ENCODE measurements around the gene CHSY1.
A peak's percentile ranks its signal among the peaks of the same experiment; 100 is the strongest.

Gene CHSY1

GRCh38 chr15:101277943-101278564 lies 26.2 kb upstream of the CHSY1 start:
- no peak for DNase-seq (ENCODE audit: insufficient read length, low spot score)
- TF ChIP-seq POLR2A (IDR thresholded peaks at IDR 0.05; ENCODE audit: low read depth, low read length), result no peak
- no peak for FAIRE-seq

DNA sequence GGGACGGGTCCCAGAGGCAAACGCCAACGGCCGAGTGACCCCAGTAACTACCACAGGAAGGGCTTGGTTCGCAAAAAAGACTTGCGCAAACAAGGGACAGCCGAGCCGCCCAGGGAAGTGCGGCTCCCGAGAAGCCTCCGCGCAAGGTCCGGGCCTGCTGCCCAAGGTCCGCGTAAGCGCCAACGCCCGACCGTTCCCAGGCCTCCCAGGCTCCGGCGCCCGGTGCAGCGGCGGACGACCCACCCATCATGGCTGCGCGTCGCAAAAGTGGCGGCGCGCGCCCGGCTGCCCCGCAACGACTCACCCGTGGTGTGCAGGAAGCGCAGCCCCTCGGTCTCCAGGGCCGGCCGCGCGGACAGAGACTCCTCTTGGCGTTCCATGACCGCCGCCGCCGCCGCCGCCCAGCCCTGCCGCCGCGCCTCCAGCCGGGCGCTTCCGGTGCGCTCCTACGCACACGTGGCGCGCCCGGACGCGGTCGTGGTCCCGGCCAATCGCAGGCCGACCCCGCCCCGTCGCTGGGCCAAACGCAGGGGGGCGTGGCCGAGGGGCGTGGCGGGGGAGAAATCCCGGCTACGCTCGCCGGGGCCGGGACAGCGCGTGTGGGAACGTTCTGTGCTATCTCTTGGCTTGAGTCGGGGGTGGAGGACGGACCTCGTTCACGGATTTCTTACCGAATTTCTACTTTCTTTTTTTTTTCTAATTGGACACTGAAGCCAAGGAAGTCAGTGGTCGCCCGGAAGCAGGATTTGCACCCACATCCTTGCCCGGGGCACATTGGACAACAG lies 25.4 kb upstream of the CHSY1 start, which contains the start of gene SELENOS:
SELENOS (minus strand) TSS at position 448 of the 785 bp plus-strand sequence; CDS start at position 380, 68 bp downstream.
- no peak for FAIRE-seq
- peak; percentile 60 for TF ChIP-seq POLR2A (IDR thresholded peaks at IDR 0.05; ENCODE audit: low read depth, low read length)

DNA sequence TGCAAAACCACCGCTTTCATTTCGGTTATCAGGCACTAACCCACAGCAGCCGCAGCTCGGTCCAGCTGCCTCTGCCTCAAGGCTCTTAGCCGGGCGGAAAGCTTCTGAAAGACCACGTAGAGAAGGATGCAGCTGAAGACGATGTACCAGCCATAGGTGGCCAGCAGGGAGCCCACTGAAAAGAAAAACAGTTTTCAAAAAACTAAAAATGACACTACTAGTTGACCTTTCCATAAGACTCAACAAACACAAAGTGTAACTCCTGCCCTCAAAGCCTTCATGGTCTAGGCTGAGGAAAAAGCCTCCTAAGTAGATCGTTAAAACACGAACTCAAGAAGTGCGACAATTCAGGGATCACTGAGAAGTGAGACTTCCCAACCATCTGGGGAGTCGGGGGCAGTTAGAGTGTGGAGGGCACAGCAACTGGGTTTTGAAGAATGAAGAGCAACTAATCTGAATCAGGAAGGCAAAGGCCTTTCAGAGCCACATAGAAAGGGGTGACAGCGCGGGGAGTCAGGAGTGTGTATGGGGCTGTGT lies 24.7 kb upstream of the CHSY1 start:
- no peak for DNase-seq (ENCODE audit: insufficient read length, low spot score)
- no peak for FAIRE-seq
- TF ChIP-seq POLR2A (IDR thresholded peaks at IDR 0.05; ENCODE audit: low read depth, low read length), result no peak

More for the DNA sequence above, 25.4 kb upstream of the CHSY1 start, which contains the start of gene SELENOS:
- DNase-seq (ENCODE audit: insufficient read length, low spot score), result peak; percentile 69

DNA sequence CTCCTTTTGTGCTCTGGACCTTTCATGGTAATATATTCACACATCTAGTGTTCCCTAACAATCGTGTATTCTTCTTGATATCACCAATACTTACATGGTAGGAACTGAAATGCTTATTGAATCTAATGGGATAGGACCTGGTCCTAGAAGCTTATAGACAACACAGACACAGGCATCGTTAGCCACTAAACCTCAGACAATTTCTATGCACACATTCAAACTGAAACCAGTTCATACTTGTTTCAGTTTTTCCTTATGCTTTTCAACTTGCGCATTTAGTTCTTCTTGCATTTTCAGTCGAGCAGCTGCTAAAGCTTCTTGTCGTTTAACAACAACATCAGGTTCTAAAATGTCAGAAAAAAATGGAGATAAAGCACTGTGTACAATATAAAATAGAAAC lies 23.2 kb upstream of the CHSY1 start:
- DNase-seq (ENCODE audit: insufficient read length, low spot score), result no peak
- TF ChIP-seq POLR2A (IDR thresholded peaks at IDR 0.05; ENCODE audit: low read depth, low read length), result no peak
- no peak for FAIRE-seq

DNA sequence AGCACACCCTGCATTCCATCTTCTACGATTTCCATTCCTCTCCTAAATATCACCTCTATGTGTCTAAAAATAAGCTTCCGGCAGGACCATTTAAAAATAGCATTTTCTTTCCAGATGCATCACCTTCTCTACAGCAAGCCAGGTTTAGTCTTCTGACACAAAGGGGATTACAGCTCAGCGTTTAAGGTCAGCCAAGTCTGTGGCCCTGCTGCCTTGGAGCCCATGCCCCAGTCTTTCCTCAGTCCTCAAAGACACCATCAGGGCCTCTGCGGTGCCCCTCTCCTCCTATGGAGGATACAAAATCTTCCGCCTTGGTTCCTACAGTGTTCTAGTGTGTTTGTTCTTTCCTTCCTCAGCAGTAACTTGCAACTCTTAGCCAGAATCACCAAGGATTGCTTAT lies 21.7 kb upstream of the CHSY1 start:
- no peak for DNase-seq (ENCODE audit: insufficient read length, low spot score)
- no peak for TF ChIP-seq POLR2A (IDR thresholded peaks at IDR 0.05; ENCODE audit: low read depth, low read length)
- FAIRE-seq, result no peak

- DNase-seq (ENCODE audit: insufficient read length, low spot score) (no peak), FAIRE-seq (no peak)
- no peak for TF ChIP-seq POLR2A (IDR thresholded peaks at IDR 0.05; ENCODE audit: low read depth, low read length)
Measured at GRCh38 chr15:101272584-101272983, 20.7 kb upstream of the CHSY1 start.

- DNase-seq (ENCODE audit: insufficient read length, low spot score) (no peak), FAIRE-seq (no peak)
- no peak for TF ChIP-seq POLR2A (IDR thresholded peaks at IDR 0.05; ENCODE audit: low read depth, low read length)
Measured at GRCh38 chr15:101269479-101270223, 17.8 kb upstream of the CHSY1 start.

DNA sequence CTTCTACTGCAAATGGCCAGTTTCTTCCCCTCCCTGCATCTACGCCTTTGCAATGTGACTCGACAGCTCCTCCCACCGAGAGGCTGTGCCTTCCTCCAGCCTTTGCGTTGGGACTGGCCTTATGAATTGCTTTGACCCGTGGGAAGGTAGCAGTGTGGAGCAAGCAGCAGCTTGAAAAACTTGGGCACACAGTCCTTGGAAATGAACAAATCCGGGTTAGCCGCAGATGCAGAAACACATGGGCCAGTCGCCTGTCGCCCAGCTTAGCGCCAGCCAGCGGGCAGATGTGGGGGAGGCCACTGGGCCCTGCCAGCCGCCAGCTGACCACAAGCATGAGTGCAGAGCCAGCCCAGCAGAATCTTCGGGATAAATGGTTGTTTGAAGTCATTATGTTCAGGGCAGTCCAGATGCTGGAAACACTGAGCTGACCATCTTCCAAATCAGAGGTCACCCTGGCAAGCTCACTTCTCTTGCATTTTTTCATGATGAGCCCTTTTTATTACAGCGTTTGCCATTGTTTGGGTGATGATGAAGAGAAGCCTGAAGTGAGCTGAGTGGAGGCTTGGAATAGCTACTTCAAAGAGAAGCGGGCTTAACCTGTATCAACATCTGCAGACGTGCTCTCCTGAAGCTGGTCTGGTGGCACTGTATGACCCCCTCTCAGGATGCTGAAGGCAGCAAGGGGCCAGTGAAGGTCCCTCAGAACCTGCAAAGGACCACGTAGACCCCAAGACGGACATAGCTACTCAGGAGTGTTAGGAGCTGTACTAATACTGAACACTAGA lies 15.7 kb upstream of the CHSY1 start:
- FAIRE-seq (no peak), DNase-seq (ENCODE audit: insufficient read length, low spot score) (peak; percentile 40)
- peak; percentile 35; the same call in 1 of the 2 replicates for TF ChIP-seq POLR2A (IDR thresholded peaks at IDR 0.05; ENCODE audit: low read depth, low read length)

DNA sequence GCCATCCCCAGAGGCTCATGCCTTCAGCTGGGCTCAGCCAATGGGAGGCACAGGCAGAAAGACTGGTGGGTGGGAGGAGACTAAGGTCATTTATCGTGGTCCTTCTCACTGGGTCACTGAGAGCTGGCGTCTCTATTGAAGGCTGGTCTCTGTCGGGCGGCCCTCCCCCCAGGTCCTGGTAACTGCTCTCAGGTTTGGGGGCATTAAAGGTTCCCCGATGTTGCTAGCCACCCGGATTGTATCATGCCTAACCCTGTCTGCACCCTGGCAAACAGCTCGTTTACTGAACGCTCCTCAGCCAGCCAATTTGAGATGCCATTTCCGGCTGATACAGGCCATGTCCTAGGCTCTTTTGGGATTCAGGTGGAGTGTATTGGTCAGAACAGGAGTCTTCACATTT lies 14.9 kb upstream of the CHSY1 start:
- no peak for TF ChIP-seq POLR2A (IDR thresholded peaks at IDR 0.05; ENCODE audit: low read depth, low read length)
- DNase-seq (ENCODE audit: insufficient read length, low spot score), result no peak
- FAIRE-seq, result no peak

GRCh38 chr15:101266034-101266433 lies 14.2 kb upstream of the CHSY1 start:
- TF ChIP-seq POLR2A (IDR thresholded peaks at IDR 0.05; ENCODE audit: low read depth, low read length), result no peak
- no peak for FAIRE-seq
- no peak for DNase-seq (ENCODE audit: insufficient read length, low spot score)

- TF ChIP-seq POLR2A (IDR thresholded peaks at IDR 0.05; ENCODE audit: low read depth, low read length), result no peak
- FAIRE-seq (no peak), DNase-seq (ENCODE audit: insufficient read length, low spot score) (no peak)
Measured at GRCh38 chr15:101264911-101265641, 13.2 kb upstream of the CHSY1 start.

DNA sequence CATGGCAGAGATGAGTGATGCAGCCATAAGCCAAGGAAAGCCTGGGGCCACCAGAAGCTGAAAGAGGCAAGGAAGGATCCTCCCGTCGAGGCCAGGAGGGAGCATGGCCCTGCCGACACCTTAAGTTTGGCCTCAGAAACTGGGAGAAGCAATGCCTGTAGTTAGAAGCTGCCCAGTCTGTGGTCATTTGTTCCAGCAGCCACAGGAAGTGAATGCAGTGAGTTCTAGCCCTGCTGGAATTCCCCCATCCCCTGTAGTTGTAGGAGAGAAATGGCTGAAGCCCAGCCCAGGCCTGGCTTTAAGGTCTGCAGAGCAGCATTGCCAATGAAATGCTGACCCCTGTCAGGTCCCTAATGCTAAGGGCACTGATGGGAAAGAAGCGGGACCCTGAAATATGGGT lies 12.2 kb upstream of the CHSY1 start:
- no peak for TF ChIP-seq POLR2A (IDR thresholded peaks at IDR 0.05; ENCODE audit: low read depth, low read length)
- no peak for FAIRE-seq
- no peak for DNase-seq (ENCODE audit: insufficient read length, low spot score)

- no peak for DNase-seq (ENCODE audit: insufficient read length, low spot score)
- FAIRE-seq, result no peak
- no peak for TF ChIP-seq POLR2A (IDR thresholded peaks at IDR 0.05; ENCODE audit: low read depth, low read length)
Measured at GRCh38 chr15:101262551-101262950, 10.7 kb upstream of the CHSY1 start.

Data from H54 (cell line).